OCI-LY1 (cell line): ENCODE data around the gene ARHGEF4.

Experiments
- H2AFZ ChIP-seq: fragments of 200-600 bp; sonication (generic), shearing (Covaris generic); 2 replicates; pipeline ENCODE4 v1.6.0; 2014; ENCODE audit warnings: antibody characterized with exemption, mild to moderate bottlenecking, low read length
- H3F3A ChIP-seq: fragments of 200-600 bp; sonication (generic), shearing (Covaris generic); 2 replicates; pipeline ENCODE4 v1.6.0; 2014; ENCODE audit warnings: mild to moderate bottlenecking, antibody characterized with exemption, low read length, moderate library complexity; ENCODE audit not compliant: insufficient read depth
- H3K27ac ChIP-seq: fragments of 200-600 bp; sonication (generic); 2 replicates; pipeline ENCODE4 v1.5.1; 2014; ENCODE audit warnings: low read length, mixed run types, mild to moderate bottlenecking, low read depth; ENCODE audit not compliant: poor library complexity, severe bottlenecking
- H3K27me3 ChIP-seq: fragments of 200-600 bp; sonication (generic); 2 replicates; pipeline ENCODE4 v1.6.0; 2014; ENCODE audit warnings: antibody characterized with exemption, mild to moderate bottlenecking, low read length, moderate library complexity; ENCODE audit not compliant: insufficient read depth
- H3K36me3 ChIP-seq: fragments of 200-600 bp; sonication (generic); 2 replicates; pipeline ENCODE4 v1.6.1; 2014; ENCODE audit warnings: mild to moderate bottlenecking, antibody characterized with exemption, low read length, moderate library complexity, mixed read lengths; ENCODE audit not compliant: insufficient read depth
- H3K4me1 ChIP-seq: fragments of 200-600 bp; sonication (generic); 2 replicates; pipeline ENCODE4 v1.5.1; 2014; ENCODE audit warnings: mild to moderate bottlenecking, low read length, moderate library complexity; ENCODE audit not compliant: insufficient read depth, severe bottlenecking
- H3K4me2 ChIP-seq: fragments of 200-600 bp; sonication (generic), shearing (Covaris generic); 2 replicates; pipeline ENCODE4 v1.6.1; 2014; ENCODE audit warnings: low read length
- H3K4me3 ChIP-seq: fragments of 200-600 bp; sonication (generic); 2 replicates; pipeline ENCODE4 v1.5.1; 2014; ENCODE audit warnings: low read length, low read depth, mild to moderate bottlenecking, mixed read lengths; ENCODE audit not compliant: poor library complexity, severe bottlenecking
- H3K79me2 ChIP-seq: fragments of 200-600 bp; shearing (Covaris generic); 2 replicates; pipeline ENCODE4 v1.6.1; 2016; ENCODE audit warnings: mixed run types, low read length, mixed read lengths; ENCODE audit not compliant: insufficient read depth
- H3K9ac ChIP-seq: fragments of 200-600 bp; sonication (generic), shearing (Covaris generic); 2 replicates; pipeline ENCODE4 v1.6.1; 2014; ENCODE audit warnings: mild to moderate bottlenecking, low read length, mixed read lengths
- H3K9me2 ChIP-seq: fragments of 200-600 bp; sonication (generic), shearing (Covaris generic); 2 replicates; pipeline ENCODE4 v1.6.1; 2014; ENCODE audit warnings: low read depth, mild to moderate bottlenecking, low read length, mixed read lengths
- H3K9me3 ChIP-seq: fragments of 200-600 bp; shearing (Covaris generic); 2 replicates; pipeline ENCODE4 v1.6.1; 2014; ENCODE audit warnings: low read length, mixed read lengths
- H4K20me1 ChIP-seq: fragments of 200-600 bp; sonication (generic), shearing (Covaris generic); 2 replicates; pipeline ENCODE4 v1.6.0; 2016; ENCODE audit warnings: mild to moderate bottlenecking, low read length; ENCODE audit not compliant: insufficient read depth
- EZH2 ChIP-seq: fragments of 200-600 bp; sonication (generic), shearing (Covaris generic); IDR thresholded peaks from 2 replicates; pipeline ENCODE4 v1.8.0; 2017; ENCODE audit warnings: borderline replicate concordance, mixed run types, mild to moderate bottlenecking, antibody characterized with exemption, low read length, moderate library complexity, mixed read lengths
- TF ChIP-seq, protein P1 (sequence below): fragments of 200-600 bp; sonication (generic), shearing (Covaris generic); IDR thresholded peaks from 2 replicates; pipeline ENCODE4 v1.5.1; 2017; ENCODE audit warnings: mild to moderate bottlenecking, antibody characterized with exemption, low read length, moderate library complexity, mixed read lengths

ARHGEF4 gene

DNA sequence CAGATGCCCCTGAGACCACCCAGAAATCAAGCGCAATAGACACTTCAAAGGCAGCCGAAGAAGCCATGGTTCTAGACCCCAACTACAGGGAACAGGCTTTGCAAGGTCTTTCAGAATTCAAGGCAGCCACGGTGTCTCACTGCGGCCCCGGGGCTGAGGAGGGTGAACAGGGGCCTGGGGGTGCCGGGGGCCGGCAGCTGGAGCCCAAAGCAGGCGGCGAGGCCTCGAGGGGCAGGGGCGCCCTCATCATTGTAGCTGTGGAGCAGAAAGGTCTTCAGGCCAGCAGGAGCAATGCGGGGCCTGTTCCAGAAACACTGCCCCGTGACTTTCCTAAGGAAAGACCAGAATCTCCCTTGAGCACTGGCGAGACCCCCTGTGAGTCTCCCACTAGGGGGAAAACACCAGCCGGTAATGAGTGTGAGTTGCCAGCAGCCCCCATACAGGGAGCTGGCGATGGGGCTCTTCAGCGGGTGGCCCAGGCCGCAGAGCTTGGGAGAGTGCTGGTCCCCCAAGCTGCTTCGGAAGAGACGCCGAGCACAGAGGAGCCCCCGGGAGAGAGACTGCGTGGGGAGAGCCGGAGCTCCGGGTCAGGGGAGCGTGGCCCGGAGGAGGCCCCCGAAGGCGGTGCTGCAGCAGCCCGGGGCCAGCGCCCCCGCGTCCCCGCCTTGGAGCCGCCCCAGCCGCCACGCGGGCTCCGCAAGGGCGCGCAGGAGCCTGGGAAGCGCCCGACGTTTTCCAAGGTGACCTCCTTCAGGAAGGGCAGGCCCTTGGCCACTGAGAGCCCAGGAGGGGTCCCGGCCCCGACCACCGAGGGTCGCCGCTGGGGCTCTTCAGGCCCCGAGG is 79.1 kb downstream of the ARHGEF4 start:
- Histone ChIP-seq H3K27me3 (peaks cover 3% of the 10 kb centered on the region; the same call in 1 of the 2 replicates), H3K79me2 (no peaks in the 10 kb centered on the region), H3K36me3 (no peaks in the 10 kb centered on the region), H3K4me1 (no peaks in the 10 kb centered on the region), H2AFZ (no peak overlapping the region), H4K20me1 (no peaks in the 10 kb centered on the region), H3F3A (no peaks in the 10 kb centered on the region), H3K9me3 (no peaks in the 10 kb centered on the region), H3K4me2 (no peak overlapping the region), H3K27ac (no peak overlapping the region), H3K9ac (no peak overlapping the region), H3K9me2 (no peaks in the 10 kb centered on the region), H3K4me3 (no peak overlapping the region)
- TF ChIP-seq, protein P1, sequence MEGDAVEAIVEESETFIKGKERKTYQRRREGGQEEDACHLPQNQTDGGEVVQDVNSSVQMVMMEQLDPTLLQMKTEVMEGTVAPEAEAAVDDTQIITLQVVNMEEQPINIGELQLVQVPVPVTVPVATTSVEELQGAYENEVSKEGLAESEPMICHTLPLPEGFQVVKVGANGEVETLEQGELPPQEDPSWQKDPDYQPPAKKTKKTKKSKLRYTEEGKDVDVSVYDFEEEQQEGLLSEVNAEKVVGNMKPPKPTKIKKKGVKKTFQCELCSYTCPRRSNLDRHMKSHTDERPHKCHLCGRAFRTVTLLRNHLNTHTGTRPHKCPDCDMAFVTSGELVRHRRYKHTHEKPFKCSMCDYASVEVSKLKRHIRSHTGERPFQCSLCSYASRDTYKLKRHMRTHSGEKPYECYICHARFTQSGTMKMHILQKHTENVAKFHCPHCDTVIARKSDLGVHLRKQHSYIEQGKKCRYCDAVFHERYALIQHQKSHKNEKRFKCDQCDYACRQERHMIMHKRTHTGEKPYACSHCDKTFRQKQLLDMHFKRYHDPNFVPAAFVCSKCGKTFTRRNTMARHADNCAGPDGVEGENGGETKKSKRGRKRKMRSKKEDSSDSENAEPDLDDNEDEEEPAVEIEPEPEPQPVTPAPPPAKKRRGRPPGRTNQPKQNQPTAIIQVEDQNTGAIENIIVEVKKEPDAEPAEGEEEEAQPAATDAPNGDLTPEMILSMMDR: no peak
- no peak for TF ChIP-seq EZH2

DNA sequence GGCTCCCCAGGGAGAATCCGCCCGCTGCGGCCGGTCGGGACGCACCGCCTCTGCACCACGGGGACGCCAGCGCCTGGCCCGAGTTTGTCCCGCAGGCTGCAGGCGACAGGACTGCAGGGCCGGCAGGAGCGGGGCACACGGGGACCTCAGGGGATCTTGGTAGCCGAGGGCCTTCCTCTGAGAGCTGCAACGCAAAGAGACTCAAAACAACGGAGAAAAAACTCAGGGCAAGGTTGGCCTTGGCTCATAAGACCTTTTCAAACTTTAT is 79.7 kb downstream of the ARHGEF4 start:
- TF ChIP-seq, protein P1: no peak
- TF ChIP-seq EZH2: no peak
- H3K4me2 ChIP-seq: no peak overlapping the region
- H3K4me3 ChIP-seq: no peak overlapping the region

DNA sequence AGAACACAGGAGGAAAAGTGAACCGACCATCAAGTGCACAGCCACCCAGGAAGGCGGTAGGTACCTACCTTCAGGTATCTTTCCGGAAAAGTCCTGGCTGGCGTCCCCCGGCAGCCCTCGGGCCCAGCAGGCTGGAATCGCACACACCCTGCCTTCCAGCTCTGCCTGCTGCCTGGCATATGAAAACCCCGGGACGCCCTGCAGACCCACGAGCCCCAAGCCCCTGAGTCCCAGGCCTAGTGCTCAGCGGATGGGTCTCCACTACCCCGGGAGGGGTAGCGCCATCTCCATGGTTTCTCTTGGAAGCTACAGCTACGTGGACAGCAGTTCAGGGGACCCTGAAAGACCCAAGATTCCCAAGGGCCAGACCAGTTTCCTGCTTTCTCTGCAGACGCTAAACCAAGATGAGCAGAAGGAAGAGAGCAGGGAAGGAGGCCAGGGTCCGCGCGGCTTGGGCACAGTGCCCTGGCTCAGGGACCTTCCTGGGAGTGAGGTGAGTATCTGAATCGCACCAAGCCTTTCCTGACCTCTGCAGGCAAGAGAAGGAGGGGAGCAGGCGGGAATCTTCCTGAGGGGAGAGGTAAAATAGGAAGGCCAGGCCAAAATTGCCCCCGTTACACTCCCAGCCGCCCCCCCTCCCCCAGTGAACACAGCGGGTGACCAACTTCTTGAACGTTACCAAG is 80.4 kb downstream of the ARHGEF4 start:
- H3K27ac ChIP-seq: no peak overlapping the region
- H3K4me3 ChIP-seq: no peak overlapping the region
- no peaks in the 10 kb centered on the region for H4K20me1 ChIP-seq
- H3K9me3 ChIP-seq: no peaks in the 10 kb centered on the region
- TF ChIP-seq, protein P1: no peak
- no peak for TF ChIP-seq EZH2
- no peaks in the 10 kb centered on the region for H3K79me2 ChIP-seq
- no peaks in the 10 kb centered on the region for H3F3A ChIP-seq
- no peak overlapping the region for H2AFZ ChIP-seq
- H3K4me1 ChIP-seq: no peaks in the 10 kb centered on the region
- no peaks in the 10 kb centered on the region for H3K9me2 ChIP-seq
- H3K27me3 ChIP-seq: peaks cover 3% of the 10 kb centered on the region; the same call in 1 of the 2 replicates
- no peaks in the 10 kb centered on the region for H3K36me3 ChIP-seq
- no peak overlapping the region for H3K4me2 ChIP-seq
- no peak overlapping the region for H3K9ac ChIP-seq

More for the DNA sequence above, 79.7 kb downstream of the ARHGEF4 start:
- Histone ChIP-seq H3K27ac (no peak overlapping the region), H4K20me1 (no peaks in the 10 kb centered on the region), H3K79me2 (no peaks in the 10 kb centered on the region), H2AFZ (no peak overlapping the region), H3K27me3 (peaks cover 3% of the 10 kb centered on the region; the same call in 1 of the 2 replicates), H3K9ac (no peak overlapping the region), H3K9me3 (no peaks in the 10 kb centered on the region), H3K4me1 (no peaks in the 10 kb centered on the region), H3K9me2 (no peaks in the 10 kb centered on the region), H3F3A (no peaks in the 10 kb centered on the region), H3K36me3 (no peaks in the 10 kb centered on the region)
